ENCODE results near the gene ALDH3B1.

Gene ALDH3B1

GRCh38 chr11:68014157-68014946 lies 4.2 kb downstream of the ALDH3B1 start:
- DNase-seq = no peak

DNA sequence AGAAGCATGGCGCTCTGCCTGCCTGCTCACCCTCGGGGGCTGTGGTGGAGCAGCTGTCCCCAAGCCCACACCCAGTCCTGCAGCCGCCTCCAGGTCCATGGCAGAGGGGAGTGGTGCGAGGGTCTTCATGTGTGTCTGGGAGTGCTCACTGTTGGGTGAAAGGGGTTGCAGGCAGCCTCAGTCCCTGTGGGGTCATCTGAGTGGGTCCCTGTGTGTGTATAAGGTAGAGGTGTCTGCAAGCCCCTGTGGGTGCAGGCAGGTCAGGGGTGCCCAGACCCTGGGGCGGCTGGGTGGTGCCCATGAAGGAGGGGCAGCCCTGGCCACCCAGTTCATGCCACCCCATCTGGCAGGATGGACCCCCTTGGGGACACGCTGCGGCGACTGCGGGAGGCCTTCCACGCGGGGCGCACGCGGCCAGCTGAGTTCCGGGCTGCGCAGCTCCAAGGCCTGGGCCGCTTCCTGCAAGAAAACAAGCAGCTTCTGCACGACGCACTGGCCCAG lies 4.9 kb downstream of the ALDH3B1 start:
- DNase-seq = no peak

GRCh38 chr11:68015467-68015866 lies 5.3 kb downstream of the ALDH3B1 start:
- no peak for DNase-seq

DNA sequence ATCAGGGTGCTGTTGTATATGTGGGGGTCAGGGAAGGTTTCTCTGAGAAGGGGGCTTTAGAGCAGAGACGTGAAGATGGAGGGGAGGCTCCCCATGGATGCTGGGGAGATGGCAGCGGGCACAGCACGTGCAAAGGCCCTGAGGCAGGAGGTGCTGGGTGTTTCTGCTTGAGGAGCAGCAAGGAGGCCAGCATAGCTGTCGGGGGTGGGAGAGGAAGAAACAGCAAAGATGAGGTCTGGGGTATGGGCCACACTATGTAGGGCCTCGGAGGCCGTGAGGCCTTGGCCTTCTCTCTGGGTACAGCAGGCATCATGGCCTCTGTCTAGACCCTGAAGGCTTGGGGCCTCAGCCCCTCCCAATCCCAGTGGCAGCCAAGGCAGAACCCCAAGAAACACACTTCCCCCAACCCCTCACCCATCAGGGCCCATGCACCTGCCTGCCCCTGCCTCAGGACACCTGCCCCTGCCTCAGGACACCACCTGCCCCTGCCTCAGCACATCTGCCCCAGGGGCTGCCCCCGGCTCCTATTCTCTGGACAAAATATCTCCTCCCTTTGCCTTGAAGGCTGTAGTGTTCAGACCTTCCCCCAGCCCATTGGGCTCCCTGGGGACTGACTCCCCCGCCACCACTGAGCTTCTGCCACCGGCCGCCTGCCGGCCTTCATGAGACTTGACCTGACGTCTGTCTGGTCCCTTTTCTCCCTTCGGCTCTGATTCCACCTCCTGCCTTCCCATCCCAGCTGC lies 6.2 kb downstream of the ALDH3B1 start:
- DNase-seq = no peak

GRCh38 chr11:68016904-68017817 lies 7.0 kb downstream of the ALDH3B1 start:
- DNase-seq = no peak

DNA sequence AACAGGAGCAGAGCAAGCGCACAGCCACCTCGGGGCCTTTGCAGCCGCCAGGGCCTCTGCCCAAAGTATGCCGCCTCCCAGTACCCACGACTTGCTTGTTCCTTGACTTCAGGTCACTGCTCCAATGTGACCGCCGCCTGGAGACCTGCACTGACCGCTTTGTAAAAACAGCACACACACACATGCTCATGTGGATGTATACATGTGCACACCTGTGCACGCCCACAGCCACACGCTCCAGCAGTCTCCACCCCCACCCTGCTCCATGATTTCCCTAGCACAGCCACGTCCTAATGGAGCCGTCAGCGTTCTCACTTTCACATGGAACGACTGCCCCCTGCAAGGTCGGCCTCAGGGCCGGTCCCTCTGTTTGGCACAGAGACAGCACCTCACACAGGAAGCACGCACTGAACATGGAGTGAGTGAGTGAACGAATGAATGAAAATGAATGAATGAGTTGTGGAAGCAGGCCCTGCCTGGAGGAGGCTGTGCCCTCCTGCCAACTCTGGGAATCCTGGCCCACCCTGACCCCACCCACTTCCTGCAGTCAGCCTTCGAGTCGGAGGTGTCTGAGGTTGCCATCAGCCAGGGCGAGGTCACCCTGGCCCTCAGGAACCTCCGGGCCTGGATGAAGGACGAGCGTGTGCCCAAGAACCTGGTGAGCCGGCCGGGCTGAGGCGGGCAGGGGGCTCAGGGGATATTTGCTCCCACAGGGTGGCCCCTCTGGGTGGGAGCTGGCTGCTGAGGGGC lies 8.0 kb downstream of the ALDH3B1 start:
- DNase-seq = no peak

DNA sequence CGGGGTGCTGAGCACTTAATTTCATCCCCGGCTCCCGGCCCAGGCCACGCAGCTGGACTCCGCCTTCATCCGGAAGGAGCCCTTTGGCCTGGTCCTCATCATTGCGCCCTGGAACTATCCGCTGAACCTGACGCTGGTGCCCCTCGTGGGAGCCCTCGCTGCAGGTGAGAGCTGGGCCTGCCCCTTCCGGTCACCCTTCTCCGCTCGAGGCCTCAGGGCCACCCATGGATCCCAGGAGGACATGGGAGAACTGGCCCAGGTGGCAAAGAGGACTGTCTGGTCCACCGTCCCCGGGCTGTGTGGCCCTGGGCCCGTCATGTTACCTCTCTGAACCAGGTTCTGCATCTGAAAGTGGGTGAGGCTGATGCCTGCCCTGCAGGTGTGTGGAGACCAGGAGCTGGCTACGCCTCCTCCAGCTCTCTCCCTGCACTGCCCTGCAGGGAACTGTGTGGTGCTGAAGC lies 8.6 kb downstream of the ALDH3B1 start:
- no peak for DNase-seq

DNA sequence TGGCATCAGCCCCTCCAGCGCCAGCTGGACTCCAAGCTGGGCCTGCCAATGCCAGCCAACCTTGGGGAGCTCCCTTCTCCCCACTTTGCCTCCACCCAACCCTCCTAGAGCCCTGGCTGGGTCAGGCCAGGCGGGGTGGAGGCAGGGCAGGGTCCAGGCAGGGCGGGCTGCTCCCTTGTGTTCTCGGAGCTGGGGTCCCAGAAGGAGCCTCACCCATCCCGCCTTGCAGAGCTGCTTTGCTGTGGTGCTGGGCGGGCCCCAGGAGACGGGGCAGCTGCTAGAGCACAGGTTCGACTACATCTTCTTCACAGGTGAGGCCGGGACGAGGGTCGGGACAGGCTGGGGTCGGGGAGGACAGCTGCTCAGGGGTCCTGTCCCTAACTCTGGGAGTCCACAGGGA lies 9.4 kb downstream of the ALDH3B1 start:
- no peak for DNase-seq

DNA sequence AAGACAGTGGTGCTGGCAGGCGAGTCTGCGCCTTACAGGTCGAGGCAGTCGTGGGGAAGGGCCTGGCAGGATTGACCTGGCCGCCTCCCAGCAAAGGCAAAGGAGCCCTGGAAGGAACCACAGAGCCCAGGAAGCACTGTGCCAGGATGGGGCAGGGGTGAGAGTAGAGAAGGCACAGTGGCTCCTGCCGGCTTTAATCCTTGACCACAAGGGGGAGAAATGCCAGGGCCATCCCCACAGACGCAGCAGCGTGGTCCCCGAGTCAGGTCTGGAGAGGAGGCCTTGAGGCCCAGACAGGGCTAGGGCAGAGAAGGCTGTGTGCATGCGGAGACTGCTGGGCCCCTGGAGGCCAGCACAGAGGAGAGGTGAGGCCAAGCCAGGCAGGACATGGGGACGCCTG lies 10.4 kb downstream of the ALDH3B1 start:
- DNase-seq = no peak

- DNase-seq = no peak
Observed at GRCh38 chr11:68021167-68021787, 11.2 kb downstream of the ALDH3B1 start.

DNA sequence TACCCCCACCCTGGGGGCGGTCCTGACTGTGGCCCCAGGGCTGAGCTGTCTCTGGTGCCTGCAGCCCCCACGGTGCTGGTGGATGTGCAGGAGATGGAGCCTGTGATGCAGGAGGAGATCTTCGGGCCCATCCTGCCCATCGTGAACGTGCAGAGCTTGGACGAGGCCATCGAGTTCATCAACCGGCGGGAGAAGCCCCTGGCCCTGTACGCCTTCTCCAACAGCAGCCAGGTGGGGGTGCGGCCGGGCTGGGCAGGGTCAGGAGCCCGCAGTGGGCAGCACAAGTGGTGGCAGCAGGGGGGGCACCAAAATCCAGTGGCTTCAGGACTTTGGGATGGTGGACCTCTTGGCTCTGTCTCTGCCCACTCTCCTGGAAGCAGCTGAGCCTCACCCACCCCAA lies 12.4 kb downstream of the ALDH3B1 start:
- DNase-seq = no peak

GRCh38 chr11:68024508-68024907 lies 14.4 kb downstream of the ALDH3B1 start:
- no peak for DNase-seq

DNA sequence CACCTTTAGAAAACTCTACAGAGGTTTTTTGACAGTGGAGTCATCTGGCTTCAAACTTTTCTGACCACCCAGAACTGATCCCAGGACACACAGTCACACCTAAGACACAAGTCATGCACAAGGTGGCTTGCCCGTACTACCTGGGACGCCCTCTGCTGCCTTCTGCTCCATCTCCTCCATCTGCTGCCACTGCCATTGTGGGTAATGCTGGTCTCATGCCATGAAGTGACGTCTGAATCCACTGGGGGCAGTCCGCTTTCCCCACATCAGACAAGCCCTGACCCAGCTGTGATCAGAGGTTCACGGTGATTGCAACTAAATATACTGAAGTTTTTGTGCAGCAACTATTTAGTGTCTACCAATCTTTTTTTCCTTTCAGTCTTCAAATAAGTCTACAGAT lies 14.9 kb downstream of the ALDH3B1 start:
- no peak for DNase-seq

GRCh38 chr11:68026391-68027105 lies 16.4 kb downstream of the ALDH3B1 start:
- no peak for DNase-seq

DNA sequence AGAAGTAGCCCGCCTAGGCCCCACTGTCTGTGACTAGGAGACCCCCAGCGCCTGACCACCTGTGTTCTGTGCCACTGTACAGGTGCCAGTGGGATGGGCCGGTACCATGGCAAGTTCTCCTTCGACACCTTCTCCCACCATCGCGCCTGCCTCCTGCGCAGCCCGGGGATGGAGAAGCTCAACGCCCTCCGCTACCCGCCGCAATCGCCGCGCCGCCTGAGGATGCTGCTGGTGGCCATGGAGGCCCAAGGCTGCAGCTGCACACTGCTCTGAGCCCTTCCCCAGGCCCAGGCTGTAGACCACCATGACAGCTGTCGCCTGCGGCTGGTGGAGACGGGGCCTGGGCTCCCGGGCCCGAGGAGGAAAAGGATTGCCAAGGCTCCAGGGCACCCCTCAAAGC lies 17.5 kb downstream of the ALDH3B1 start:
- no peak for DNase-seq

- no peak for DNase-seq
Observed at GRCh38 chr11:68028802-68029545, 18.8 kb downstream of the ALDH3B1 start.

GRCh38 chr11:68030318-68031143 lies 20.4 kb downstream of the ALDH3B1 start, which contains the start of gene NDUFS8:
Gene NDUFS8, plus strand, starts transcription at chr11:68030681. Its CDS starts 1,471 bp downstream, at chr11:68032152.
- peak; percentile 99 for DNase-seq

DNA sequence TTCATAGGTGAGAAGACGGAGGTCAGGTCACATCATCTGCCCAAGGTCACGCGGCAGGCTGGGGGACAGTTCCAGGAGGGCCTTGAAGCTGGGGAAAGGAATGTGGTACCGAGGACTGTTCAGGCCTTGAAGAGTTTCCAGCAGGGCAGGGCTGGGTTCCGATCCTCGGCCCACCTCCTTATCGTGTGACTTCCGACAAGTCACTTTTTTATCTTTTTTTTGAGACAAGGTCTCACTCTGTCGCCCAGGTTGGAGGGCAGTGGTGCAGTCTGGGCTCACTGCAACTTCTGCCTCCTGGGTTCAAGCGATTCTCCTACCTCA lies 21.0 kb downstream of the ALDH3B1 start:
- no peak for DNase-seq

GRCh38 chr11:68032003-68032402 lies 21.9 kb downstream of the ALDH3B1 start:
- DNase-seq = no peak
